OCI-LY3 (cell line): ENCODE measurements around the gene VWA2.

Experiments used
- H2AFZ ChIP-seq: fragments of 200-600, 300-600 bp; shearing (Covaris generic); 2 replicates; pipeline ENCODE4 v1.6.0; 2014; ENCODE audit warnings: antibody characterized with exemption, low read depth, low read length
- H3K27ac ChIP-seq: fragments of 200-600, 300-600 bp; sonication (generic); 2 replicates; pipeline ENCODE4 v1.5.1; 2014; ENCODE audit warnings: mild to moderate bottlenecking, low read length, moderate library complexity, mixed read lengths
- H3K27me3 ChIP-seq: fragments of 200-600, 300-600 bp; sonication (generic); 2 replicates; pipeline ENCODE4 v1.6.1; 2014; ENCODE audit warnings: low read depth, low read length, mixed read lengths
- H3K36me3 ChIP-seq: fragments of 200-600, 300-600 bp; sonication (generic); replicated peaks from 2 replicates; pipeline ENCODE3; 2014; ENCODE audit warnings: low read depth, low read length, mixed read lengths
- H3K4me1 ChIP-seq: fragments of 300-600, 200-600 bp; sonication (generic); 2 replicates; pipeline ENCODE4 v1.6.1; 2014; ENCODE audit warnings: low read length, mixed read lengths
- H3K4me2 ChIP-seq: fragments of 200-600, 300-600 bp; sonication (generic); 2 replicates; pipeline ENCODE4 v1.6.1; 2014; ENCODE audit warnings: low read length, mixed read lengths
- H3K4me3 ChIP-seq: fragments of 300-600, 200-600 bp; sonication (generic); 2 replicates; pipeline ENCODE4 v1.5.1; 2014; ENCODE audit warnings: antibody characterized with exemption, mild to moderate bottlenecking, low read length, moderate library complexity
- H3K79me2 ChIP-seq: fragments of 300-600, 200-600 bp; shearing (Covaris generic); 2 replicates; pipeline ENCODE4 v1.6.1; 2014; ENCODE audit warnings: mild to moderate bottlenecking, low read length, mixed read lengths
- H3K9ac ChIP-seq: fragments of 300-600, 200-600 bp; shearing (Covaris generic); 2 replicates; pipeline ENCODE4 v1.6.0; 2014; ENCODE audit warnings: mild to moderate bottlenecking, low read length, moderate library complexity
- H3K9me3 ChIP-seq: fragments of 200-600, 300-600 bp; shearing (Covaris generic); 2 replicates; pipeline ENCODE4 v1.6.1; 2014; ENCODE audit warnings: low read length, mixed read lengths; ENCODE audit not compliant: insufficient read depth
- H4K20me1 ChIP-seq: fragments of 200-600, 300-600 bp; sonication (generic); 2 replicates; pipeline ENCODE4 v1.6.1; 2016; ENCODE audit warnings: low read length, mixed read lengths; ENCODE audit not compliant: insufficient read depth
- EZH2phosphoT487 ChIP-seq: fragments of 200-600 bp; shearing (Covaris generic); IDR thresholded peaks from 2 replicates; pipeline ENCODE4 v1.6.1; 2018; ENCODE audit warnings: antibody characterized with exemption, mixed run types, low read depth
- TF ChIP-seq, protein P1 (sequence below): fragments of 200-600, 300-600 bp; sonication (generic); IDR thresholded peaks from 2 replicates; pipeline ENCODE4 v1.5.1; 2014; ENCODE audit warnings: antibody characterized with exemption, low read length, low read depth

VWA2 gene

DNA sequence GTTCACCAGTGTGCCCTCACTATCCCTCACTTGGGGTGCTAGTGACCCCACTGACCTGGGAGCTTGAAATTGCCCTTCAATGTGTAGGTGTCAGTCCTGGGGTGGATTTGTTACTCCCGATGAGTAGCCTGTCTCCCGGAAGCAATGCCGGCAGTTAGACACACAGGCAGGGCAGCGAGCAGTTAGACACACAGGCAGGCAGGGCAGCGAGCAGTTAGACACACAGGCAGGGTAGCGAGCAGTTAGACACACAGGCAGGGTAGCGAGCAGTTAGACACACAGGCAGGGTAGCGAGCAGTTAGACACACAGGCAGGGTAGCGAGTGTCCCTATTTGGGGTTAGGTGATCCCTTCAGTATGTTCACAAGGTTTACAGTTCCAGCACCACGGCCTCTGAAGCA is 44.0 kb downstream of the VWA2 start:
- H3K4me2 ChIP-seq, result no peak overlapping the region
- no peak overlapping the region for H3K27ac ChIP-seq
- no peaks in the 10 kb centered on the region for H3K9me3 ChIP-seq
- no peak overlapping the region for H2AFZ ChIP-seq
- H3K9ac ChIP-seq, result no peak overlapping the region
- TF ChIP-seq, protein P1, sequence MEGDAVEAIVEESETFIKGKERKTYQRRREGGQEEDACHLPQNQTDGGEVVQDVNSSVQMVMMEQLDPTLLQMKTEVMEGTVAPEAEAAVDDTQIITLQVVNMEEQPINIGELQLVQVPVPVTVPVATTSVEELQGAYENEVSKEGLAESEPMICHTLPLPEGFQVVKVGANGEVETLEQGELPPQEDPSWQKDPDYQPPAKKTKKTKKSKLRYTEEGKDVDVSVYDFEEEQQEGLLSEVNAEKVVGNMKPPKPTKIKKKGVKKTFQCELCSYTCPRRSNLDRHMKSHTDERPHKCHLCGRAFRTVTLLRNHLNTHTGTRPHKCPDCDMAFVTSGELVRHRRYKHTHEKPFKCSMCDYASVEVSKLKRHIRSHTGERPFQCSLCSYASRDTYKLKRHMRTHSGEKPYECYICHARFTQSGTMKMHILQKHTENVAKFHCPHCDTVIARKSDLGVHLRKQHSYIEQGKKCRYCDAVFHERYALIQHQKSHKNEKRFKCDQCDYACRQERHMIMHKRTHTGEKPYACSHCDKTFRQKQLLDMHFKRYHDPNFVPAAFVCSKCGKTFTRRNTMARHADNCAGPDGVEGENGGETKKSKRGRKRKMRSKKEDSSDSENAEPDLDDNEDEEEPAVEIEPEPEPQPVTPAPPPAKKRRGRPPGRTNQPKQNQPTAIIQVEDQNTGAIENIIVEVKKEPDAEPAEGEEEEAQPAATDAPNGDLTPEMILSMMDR, result no peak
- no peak for TF ChIP-seq EZH2phosphoT487
- H3K36me3 ChIP-seq, result no peaks in the 10 kb centered on the region
- no peaks in the 10 kb centered on the region for H3K27me3 ChIP-seq
- H4K20me1 ChIP-seq, result no peaks in the 10 kb centered on the region
- no peaks in the 10 kb centered on the region for H3K4me1 ChIP-seq
- no peak overlapping the region for H3K4me3 ChIP-seq
- H3K79me2 ChIP-seq, result no peaks in the 10 kb centered on the region

GRCh38 chr10:114283535-114284234 is 44.6 kb downstream of the VWA2 start:
- H3K4me2 ChIP-seq, result no peak overlapping the region
- no peaks in the 10 kb centered on the region for H3K36me3 ChIP-seq
- H2AFZ ChIP-seq, result no peak overlapping the region
- H3K9me3 ChIP-seq, result no peaks in the 10 kb centered on the region
- no peak overlapping the region for H3K4me3 ChIP-seq
- H3K27me3 ChIP-seq, result no peaks in the 10 kb centered on the region
- no peak overlapping the region for H3K27ac ChIP-seq
- H3K79me2 ChIP-seq, result no peaks in the 10 kb centered on the region
- no peaks in the 10 kb centered on the region for H3K4me1 ChIP-seq
- H3K9ac ChIP-seq, result no peak overlapping the region
- no peaks in the 10 kb centered on the region for H4K20me1 ChIP-seq
- TF ChIP-seq EZH2phosphoT487, result no peak
- TF ChIP-seq, protein P1, result no peak

GRCh38 chr10:114284346-114285071 is 45.5 kb downstream of the VWA2 start:
- H3K79me2 ChIP-seq, result no peaks in the 10 kb centered on the region
- H3K9ac ChIP-seq, result no peak overlapping the region
- H3K27me3 ChIP-seq, result no peaks in the 10 kb centered on the region
- H3K9me3 ChIP-seq, result no peaks in the 10 kb centered on the region
- no peak overlapping the region for H3K4me2 ChIP-seq
- TF ChIP-seq, protein P1, result no peak
- no peak for TF ChIP-seq EZH2phosphoT487
- no peak overlapping the region for H3K4me3 ChIP-seq
- H3K4me1 ChIP-seq, result no peaks in the 10 kb centered on the region
- no peaks in the 10 kb centered on the region for H4K20me1 ChIP-seq
- H3K36me3 ChIP-seq, result no peaks in the 10 kb centered on the region
- H3K27ac ChIP-seq, result no peak overlapping the region
- no peak overlapping the region for H2AFZ ChIP-seq

DNA sequence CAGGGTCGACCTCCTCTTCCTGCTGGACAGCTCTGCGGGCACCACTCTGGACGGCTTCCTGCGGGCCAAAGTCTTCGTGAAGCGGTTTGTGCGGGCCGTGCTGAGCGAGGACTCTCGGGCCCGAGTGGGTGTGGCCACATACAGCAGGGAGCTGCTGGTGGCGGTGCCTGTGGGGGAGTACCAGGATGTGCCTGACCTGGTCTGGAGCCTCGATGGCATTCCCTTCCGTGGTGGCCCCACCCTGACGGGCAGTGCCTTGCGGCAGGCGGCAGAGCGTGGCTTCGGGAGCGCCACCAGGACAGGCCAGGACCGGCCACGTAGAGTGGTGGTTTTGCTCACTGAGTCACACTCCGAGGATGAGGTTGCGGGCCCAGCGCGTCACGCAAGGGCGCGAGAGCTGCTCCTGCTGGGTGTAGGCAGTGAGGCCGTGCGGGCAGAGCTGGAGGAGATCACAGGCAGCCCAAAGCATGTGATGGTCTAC is 46.9 kb downstream of the VWA2 start:
- no peak overlapping the region for H3K27ac ChIP-seq
- no peaks in the 10 kb centered on the region for H4K20me1 ChIP-seq
- no peak overlapping the region for H3K9ac ChIP-seq
- no peaks in the 10 kb centered on the region for H3K27me3 ChIP-seq
- no peak overlapping the region for H2AFZ ChIP-seq
- no peaks in the 10 kb centered on the region for H3K4me1 ChIP-seq
- no peaks in the 10 kb centered on the region for H3K79me2 ChIP-seq
- H3K36me3 ChIP-seq, result no peaks in the 10 kb centered on the region
- no peak overlapping the region for H3K4me3 ChIP-seq
- H3K4me2 ChIP-seq, result no peak overlapping the region
- TF ChIP-seq EZH2phosphoT487, result no peak
- TF ChIP-seq, protein P1, result no peak
- no peaks in the 10 kb centered on the region for H3K9me3 ChIP-seq
